SK-N-SH treated with all-trans-retinoic acid at 6 μM for 48 hours (cell line): ENCODE measurements around the gene CCDC106.

Source experiments
- ARNTL ChIP-seq: fragments of 450-650 bp; formaldehyde crosslinking; IDR thresholded peaks from 2 replicates; pipeline ENCODE4 v1.5.0; 2020; ENCODE audit warnings: low read depth, mild to moderate bottlenecking, moderate library complexity, borderline replicate concordance
- CREB5 ChIP-seq: fragments of 250-450 bp; sonication (Bioruptor Pico); IDR thresholded peaks from 2 replicates; pipeline ENCODE4 v1.5.1; 2020; ENCODE audit warnings: low read depth, mild to moderate bottlenecking, moderate library complexity
- OSR1 ChIP-seq: fragments of 250-450 bp; sonication (Bioruptor Pico); IDR thresholded peaks from 2 replicates; pipeline ENCODE4 v1.8.0; 2022; ENCODE audit warnings: moderate library complexity, mild to moderate bottlenecking, inconsistent platforms
- PATZ1 ChIP-seq: fragments of 250-450 bp; sonication (Bioruptor Pico); IDR thresholded peaks from 2 replicates; pipeline ENCODE4 v1.8.0; 2020; ENCODE audit warnings: mild to moderate bottlenecking, moderate library complexity, borderline replicate concordance
- RARB ChIP-seq: fragments of 250-450 bp; sonication (Bioruptor Pico); IDR thresholded peaks from 2 replicates; pipeline ENCODE4 v1.8.0; 2021; ENCODE audit warnings: mild to moderate bottlenecking, moderate library complexity
- ZC3H10 ChIP-seq: fragments of 250-450 bp; sonication (Bioruptor Pico); IDR thresholded peaks from 2 replicates; pipeline ENCODE4 v1.5.1; 2021; ENCODE audit warnings: mild to moderate bottlenecking, moderate library complexity
- ZFP30 ChIP-seq: fragments of 450-650 bp; formaldehyde crosslinking; IDR thresholded peaks from 2 replicates; pipeline ENCODE4 v1.5.0; 2022; ENCODE audit warnings: mild to moderate bottlenecking, moderate library complexity
- ZNF70 ChIP-seq: fragments of 450-650 bp; formaldehyde crosslinking; IDR thresholded peaks from 2 replicates; pipeline ENCODE4 v1.5.0; 2020; ENCODE audit warnings: mild to moderate bottlenecking, moderate library complexity

GRCh38 chr19:55603115-55603514 lies 44.9 kb upstream of the CCDC106 start:
- no peak for TF ChIP-seq ARNTL (CRISPR knock-in tag)
- TF ChIP-seq ZNF70 (CRISPR knock-in tag): no peak
- no peak for TF ChIP-seq OSR1
- TF ChIP-seq PATZ1 (CRISPR knock-in tag): no peak
- TF ChIP-seq ZFP30 (CRISPR knock-in tag): no peak
- no peak for TF ChIP-seq ZC3H10 (CRISPR knock-in tag)
- TF ChIP-seq RARB (CRISPR knock-in tag): no peak
- no peak for TF ChIP-seq CREB5 (CRISPR knock-in tag)
